GM12878 (cell line): ENCODE results near the gene PFKP. TPM values are rescaled to one million over a fixed set of nuclear protein-coding genes. Genes with fewer than 3 reads are reported as not detected.

Source experiments
- ATAC-seq: fragments of 200-7000 bp; cut with Tn5 transposase; 3 replicates; pipeline ENCODE4 v1.9.1; 2020; ENCODE audit warnings: mild to moderate bottlenecking, moderate library complexity
- BruUV-seq: library from RNA; stranded (reverse); fragments of 400-500 nt; replicated peaks from 2 replicates; lab custom pipeline; 2021; lab: Mats Ljungman, UMichigan
- CTCF ChIA-PET: fragments of 300-600 bp; sonication (Branson Sonifier 250); formaldehyde crosslinking; extraction: SDS; loops from one replicate; lab custom pipeline; 2021; ENCODE audit warnings: inconsistent platforms; lab: Yijun Ruan, JAX
- POLR2A ChIA-PET: fragments of 350-600 bp; formaldehyde crosslinking; extraction: SDS; loops from one replicate; lab custom pipeline; 2021; ENCODE audit warnings: inconsistent platforms; lab: Charles Lee
- RAD21 ChIA-PET: fragments of 300-600 bp; sonication (Branson Sonifier 250); formaldehyde crosslinking; loops from one replicate; lab custom pipeline; 2023; ENCODE audit warnings: antibody characterized with exemption; ENCODE audit not compliant: unreplicated experiment; lab: Charles Lee
- SMC1A ChIA-PET: fragments of 300-600 bp; sonication (Branson Sonifier 250); formaldehyde crosslinking; loops from one replicate; lab custom pipeline; 2023; ENCODE audit not compliant: unreplicated experiment, uncharacterized antibody; lab: Charles Lee
- DNase-seq: peaks from one replicate; pipeline ENCODE4 v3.0.0-alpha.2; 2011; ENCODE audit warnings: low read depth, low spot score
- FAIRE-seq: peaks from 3 replicates; lab custom pipeline; 2011; peaks lifted over from hg19 to GRCh38; lab: Jason Lieb, UNC
- H2AFZ ChIP-seq: 2 replicates; pipeline ENCODE4 v1.6.0; 2011; ENCODE audit warnings: low read depth, low read length, control low read depth; ENCODE audit not compliant: control insufficient read depth
- H3K27ac ChIP-seq: 2 replicates; pipeline ENCODE4 v1.5.1; 2011; ENCODE audit warnings: control low read depth; ENCODE audit not compliant: control insufficient read depth, insufficient read depth
- H3K27me3 ChIP-seq, 2 experiments: replicated peaks in 1 of 2; 2 replicates each; pipeline versions ENCODE4 v1.6.0 to v1.6.1; 2011; ENCODE audit warnings: low read length in 1 of 2; ENCODE audit not compliant: control insufficient read depth in 2 of 2, insufficient read depth in 2 of 2
- H3K36me3 ChIP-seq, 2 experiments: 2 replicates each; pipeline ENCODE4 v1.5.1; 2011; ENCODE audit warnings: low read length in 1 of 2; ENCODE audit not compliant: control insufficient read depth in 2 of 2, insufficient read depth in 2 of 2
- H3K4me1 ChIP-seq: 2 replicates; pipeline ENCODE4 v1.6.1; 2011; ENCODE audit warnings: mild to moderate bottlenecking, low read length, moderate library complexity, mixed read lengths; ENCODE audit not compliant: control insufficient read depth, insufficient read depth
- H3K4me2 ChIP-seq: 2 replicates; pipeline ENCODE4 v1.6.0; 2011; ENCODE audit warnings: control low read depth; ENCODE audit not compliant: control insufficient read depth, insufficient read depth
- H3K4me3 ChIP-seq: fragments of 200-600 bp; sonication (generic); 2 replicates; pipeline ENCODE4 v1.5.1; 2016
- H3K79me2 ChIP-seq: 2 replicates; pipeline ENCODE4 v1.6.0; 2011; ENCODE audit warnings: low read length; ENCODE audit not compliant: control insufficient read depth, insufficient read depth
- H3K9ac ChIP-seq: 2 replicates; pipeline ENCODE4 v1.8.0; 2011; ENCODE audit warnings: low read length, control low read depth, mixed read lengths; ENCODE audit not compliant: control insufficient read depth, insufficient read depth
- H3K9me3 ChIP-seq: replicated peaks from 3 replicates; pipeline ENCODE4 v1.5.1; 2011; ENCODE audit warnings: mild to moderate bottlenecking, low read length; ENCODE audit not compliant: control insufficient read depth, insufficient read depth
- H4K20me1 ChIP-seq: 2 replicates; pipeline ENCODE4 v1.6.0; 2011; ENCODE audit not compliant: control insufficient read depth, insufficient read depth
- ATF7 ChIP-seq: fragments of 450-650 bp; IDR thresholded peaks from 2 replicates; pipeline ENCODE4 v1.6.1; 2016; ENCODE audit warnings: low read depth, mild to moderate bottlenecking
- CBX3 ChIP-seq: fragments of 200-600 bp; sonication (generic); IDR thresholded peaks from 2 replicates; pipeline ENCODE4 v1.6.1; 2016; ENCODE audit warnings: low read depth, borderline replicate concordance
- IKZF2 ChIP-seq, 2 experiments: fragments of 450-650 bp; IDR thresholded peaks; 2 replicates each; pipeline ENCODE4 v1.6.1; 2017; ENCODE audit warnings: mild to moderate bottlenecking in 2 of 2, moderate library complexity in 2 of 2
- KLF5 ChIP-seq: fragments of 450-650 bp; IDR thresholded peaks from 2 replicates; pipeline ENCODE4 v1.6.1; 2014; ENCODE audit warnings: mild to moderate bottlenecking; ENCODE audit not compliant: partially characterized antibody
- MEF2B ChIP-seq: fragments of 450-650 bp; IDR thresholded peaks from 2 replicates; pipeline ENCODE4 v1.6.1; 2018; ENCODE audit warnings: mild to moderate bottlenecking, moderate library complexity; ENCODE audit not compliant: partially characterized antibody, poor library complexity, severe bottlenecking
- MTA3 ChIP-seq: IDR thresholded peaks from 2 replicates; pipeline ENCODE4 v1.6.1; 2012; ENCODE audit warnings: low read length, inconsistent platforms, borderline replicate concordance
- NBN ChIP-seq: fragments of 450-650 bp; IDR thresholded peaks from 2 replicates; pipeline ENCODE4 v1.6.1; 2016
- SP1 ChIP-seq: IDR thresholded peaks from one replicate; pipeline ENCODE4 v1.6.1; 2011; ENCODE audit warnings: low read depth, low read length
- TAF1 ChIP-seq: IDR thresholded peaks from 2 replicates; pipeline ENCODE4 v1.6.1; 2011; ENCODE audit warnings: mild to moderate bottlenecking, low read depth, low read length, borderline replicate concordance
- ZSCAN29 ChIP-seq: fragments of 450-650 bp; IDR thresholded peaks from 2 replicates; pipeline ENCODE4 v1.6.1; 2017; ENCODE audit warnings: mild to moderate bottlenecking, moderate library complexity
- ZZZ3 ChIP-seq: IDR thresholded peaks from 2 replicates; pipeline ENCODE4 v1.6.1; 2011; ENCODE audit warnings: low read depth; ENCODE audit not compliant: control insufficient read depth, insufficient read length
- WGBS: methylation state at CpG from one replicate; pipeline ENCODE4 v1.1.6; 2016; ENCODE audit warnings: low lambda C conversion rate; ENCODE audit not compliant: insufficient replicate concordance, insufficient coverage; ENCODE audit errors: missing lambda C conversion rate; 5-methylcytosine and 5-hydroxymethylcytosine counted together
- in situ Hi-C: fragments of 300-500 bp; cut with MboI; formaldehyde crosslinking; loops from 9 replicates; pipeline ENCODE4 v1.14.3; 2018; ENCODE audit warnings: mixed read lengths
- intact Hi-C: fragments of 100-400 bp; cut with micrococcal nuclease; formaldehyde crosslinking; loops from one replicate; pipeline ENCODE4 v1.14.2; 2022; ENCODE audit not compliant: unreplicated experiment
- polyA plus RNA-seq, 11 experiments: library from polyadenylated mRNA; depleted of rRNA in 4 of 11; unstranded in 6 of 11; stranded (reverse) in 5 of 11; fragments of >200 nt; fragmentation: Nextera tagmentation in 4 of 11; fragmentation: Illumina TruSeq in 1 of 11; extraction: Ambion mirVana in 4 of 11; extraction: Trizol in 1 of 11; gene quantifications; 1 replicate in 1 of 11; 2 replicates in 10 of 11; pipeline versions ENCODE4 v1.2.1 to v1.2.3, GENCODE V29; 2011 to 2016; ENCODE audit warnings: inconsistent platforms in 2 of 11, missing spikeins in 2 of 11, low read depth in 1 of 11
- total RNA-seq, 4 experiments: library from RNA; depleted of rRNA in 3 of 4; stranded (reverse); fragments of >200 nt in 3 of 4; fragmentation: Illumina TruSeq in 1 of 4; extraction: Trizol in 1 of 4; gene quantifications; 2 replicates each; pipeline versions ENCODE4 v1.2.1 to v1.2.3, GENCODE V29; 2013 to 2021
- TF ChIP-seq, protein P1 (sequence below): IDR thresholded peaks from 2 replicates; pipeline ENCODE4 v1.6.1; 2011; ENCODE audit warnings: borderline replicate concordance, low read depth, mild to moderate bottlenecking, moderate library complexity, mixed read lengths, low read length; ENCODE audit not compliant: insufficient read depth; ENCODE audit errors: extremely low read length
- TF ChIP-seq, protein P2 (sequence below): fragments of 150-350 bp; IDR thresholded peaks from 2 replicates; pipeline ENCODE4 v1.6.1; 2014; ENCODE audit warnings: mild to moderate bottlenecking, low read depth, low read length
- TF ChIP-seq, protein P3 (sequence below): IDR thresholded peaks from 2 replicates; pipeline ENCODE4 v1.6.1; 2011; ENCODE audit warnings: low read depth, mild to moderate bottlenecking, low read length, moderate library complexity, borderline replicate concordance; ENCODE audit errors: extremely low read depth
- TF ChIP-seq, protein P4 (sequence below): fragments of 450-650 bp; conservative IDR thresholded peaks from 2 replicates; pipeline ENCODE4 v1.6.1; 2017; ENCODE audit warnings: mild to moderate bottlenecking, moderate library complexity
- TF ChIP-seq, protein P5 (sequence below): IDR thresholded peaks from 2 replicates; pipeline ENCODE4 v1.6.1; 2011; ENCODE audit warnings: low read depth, low read length, improper control_type of control experiment, borderline replicate concordance
- TF ChIP-seq, protein P6 (sequence below), 3 experiments: IDR thresholded peaks in 2 of 3; conservative IDR thresholded peaks in 1 of 3; 2 replicates each; pipeline ENCODE4 v1.5.1; 2011; ENCODE audit warnings: low read depth in 3 of 3, low read length in 3 of 3, mild to moderate bottlenecking in 3 of 3, control low read depth in 2 of 3, moderate library complexity in 2 of 3, inconsistent platforms in 1 of 3, mixed read lengths in 1 of 3; ENCODE audit not compliant: control insufficient read depth in 2 of 3, insufficient read depth in 1 of 3; ENCODE audit errors: extremely low read depth in 1 of 3

PFKP gene
- total and polyA plus RNA-seq, 10 of the 15 experiments (the other 5 are each of a cell fraction or from before 2014, with no cell fraction given) = 27.0 to 145 (median 95.7) TPM

DNA sequence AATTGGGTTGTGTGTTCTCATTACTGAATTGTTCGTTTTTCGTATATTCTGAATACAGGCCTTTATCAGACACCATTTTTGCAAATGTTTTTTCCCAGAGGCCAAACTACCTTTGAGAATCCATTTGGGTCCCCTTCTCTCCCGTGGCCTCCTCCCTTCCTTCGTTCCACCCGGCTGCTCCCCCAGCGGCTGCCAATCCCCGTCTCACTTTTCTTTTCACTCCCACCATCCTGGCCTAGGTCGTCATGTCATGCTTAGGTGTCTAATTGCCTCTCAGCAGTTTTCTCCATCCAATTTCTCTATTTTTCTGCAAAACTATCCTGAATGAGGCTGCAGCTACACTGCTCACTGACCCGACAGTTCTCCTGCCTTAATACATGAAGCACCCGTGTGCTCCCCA, 87.3 kb downstream of the PFKP start:
- Histone ChIP-seq H3K4me2 (no peak overlapping the region), H3K9me3 (no peaks in the 10 kb centered on the region), H3K27me3 (no peaks in the 10 kb centered on the region), H3K36me3 (peaks cover 11 to 26% of the 10 kb centered on the region in 2 experiments), H4K20me1 (no peaks in the 10 kb centered on the region)
- DNase-seq = no peak
- ChIA-PET SMC1A (no interaction called here), RAD21 (no interaction called here)
- TF ChIP-seq ZSCAN29 = no peak
- TF ChIP-seq, protein P1, sequence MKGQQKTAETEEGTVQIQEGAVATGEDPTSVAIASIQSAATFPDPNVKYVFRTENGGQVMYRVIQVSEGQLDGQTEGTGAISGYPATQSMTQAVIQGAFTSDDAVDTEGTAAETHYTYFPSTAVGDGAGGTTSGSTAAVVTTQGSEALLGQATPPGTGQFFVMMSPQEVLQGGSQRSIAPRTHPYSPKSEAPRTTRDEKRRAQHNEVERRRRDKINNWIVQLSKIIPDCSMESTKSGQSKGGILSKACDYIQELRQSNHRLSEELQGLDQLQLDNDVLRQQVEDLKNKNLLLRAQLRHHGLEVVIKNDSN = no peak
- TF ChIP-seq TAF1 = no peak
- TF ChIP-seq SP1 = no peak
- TF ChIP-seq, protein P2, sequence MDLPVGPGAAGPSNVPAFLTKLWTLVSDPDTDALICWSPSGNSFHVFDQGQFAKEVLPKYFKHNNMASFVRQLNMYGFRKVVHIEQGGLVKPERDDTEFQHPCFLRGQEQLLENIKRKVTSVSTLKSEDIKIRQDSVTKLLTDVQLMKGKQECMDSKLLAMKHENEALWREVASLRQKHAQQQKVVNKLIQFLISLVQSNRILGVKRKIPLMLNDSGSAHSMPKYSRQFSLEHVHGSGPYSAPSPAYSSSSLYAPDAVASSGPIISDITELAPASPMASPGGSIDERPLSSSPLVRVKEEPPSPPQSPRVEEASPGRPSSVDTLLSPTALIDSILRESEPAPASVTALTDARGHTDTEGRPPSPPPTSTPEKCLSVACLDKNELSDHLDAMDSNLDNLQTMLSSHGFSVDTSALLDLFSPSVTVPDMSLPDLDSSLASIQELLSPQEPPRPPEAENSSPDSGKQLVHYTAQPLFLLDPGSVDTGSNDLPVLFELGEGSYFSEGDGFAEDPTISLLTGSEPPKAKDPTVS = no peak
- TF ChIP-seq, protein P3, sequence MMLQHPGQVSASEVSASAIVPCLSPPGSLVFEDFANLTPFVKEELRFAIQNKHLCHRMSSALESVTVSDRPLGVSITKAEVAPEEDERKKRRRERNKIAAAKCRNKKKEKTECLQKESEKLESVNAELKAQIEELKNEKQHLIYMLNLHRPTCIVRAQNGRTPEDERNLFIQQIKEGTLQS = no peak
- TF ChIP-seq, protein P4, sequence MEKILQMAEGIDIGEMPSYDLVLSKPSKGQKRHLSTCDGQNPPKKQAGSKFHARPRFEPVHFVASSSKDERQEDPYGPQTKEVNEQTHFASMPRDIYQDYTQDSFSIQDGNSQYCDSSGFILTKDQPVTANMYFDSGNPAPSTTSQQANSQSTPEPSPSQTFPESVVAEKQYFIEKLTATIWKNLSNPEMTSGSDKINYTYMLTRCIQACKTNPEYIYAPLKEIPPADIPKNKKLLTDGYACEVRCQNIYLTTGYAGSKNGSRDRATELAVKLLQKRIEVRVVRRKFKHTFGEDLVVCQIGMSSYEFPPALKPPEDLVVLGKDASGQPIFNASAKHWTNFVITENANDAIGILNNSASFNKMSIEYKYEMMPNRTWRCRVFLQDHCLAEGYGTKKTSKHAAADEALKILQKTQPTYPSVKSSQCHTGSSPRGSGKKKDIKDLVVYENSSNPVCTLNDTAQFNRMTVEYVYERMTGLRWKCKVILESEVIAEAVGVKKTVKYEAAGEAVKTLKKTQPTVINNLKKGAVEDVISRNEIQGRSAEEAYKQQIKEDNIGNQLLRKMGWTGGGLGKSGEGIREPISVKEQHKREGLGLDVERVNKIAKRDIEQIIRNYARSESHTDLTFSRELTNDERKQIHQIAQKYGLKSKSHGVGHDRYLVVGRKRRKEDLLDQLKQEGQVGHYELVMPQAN = no peak
- no peak for TF ChIP-seq ATF7
- TF ChIP-seq CBX3 = no peak
- no peak for TF ChIP-seq MTA3
- TF ChIP-seq IKZF2 (IDR thresholded peaks at IDR 0.05) = no peak
- TF ChIP-seq, protein P5, sequence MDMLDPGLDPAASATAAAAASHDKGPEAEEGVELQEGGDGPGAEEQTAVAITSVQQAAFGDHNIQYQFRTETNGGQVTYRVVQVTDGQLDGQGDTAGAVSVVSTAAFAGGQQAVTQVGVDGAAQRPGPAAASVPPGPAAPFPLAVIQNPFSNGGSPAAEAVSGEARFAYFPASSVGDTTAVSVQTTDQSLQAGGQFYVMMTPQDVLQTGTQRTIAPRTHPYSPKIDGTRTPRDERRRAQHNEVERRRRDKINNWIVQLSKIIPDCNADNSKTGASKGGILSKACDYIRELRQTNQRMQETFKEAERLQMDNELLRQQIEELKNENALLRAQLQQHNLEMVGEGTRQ = no peak
- no peak for TF ChIP-seq MEF2B
- no peak for TF ChIP-seq ZZZ3
- TF ChIP-seq NBN = no peak
- TF ChIP-seq KLF5 = no peak
- TF ChIP-seq, protein P6, sequence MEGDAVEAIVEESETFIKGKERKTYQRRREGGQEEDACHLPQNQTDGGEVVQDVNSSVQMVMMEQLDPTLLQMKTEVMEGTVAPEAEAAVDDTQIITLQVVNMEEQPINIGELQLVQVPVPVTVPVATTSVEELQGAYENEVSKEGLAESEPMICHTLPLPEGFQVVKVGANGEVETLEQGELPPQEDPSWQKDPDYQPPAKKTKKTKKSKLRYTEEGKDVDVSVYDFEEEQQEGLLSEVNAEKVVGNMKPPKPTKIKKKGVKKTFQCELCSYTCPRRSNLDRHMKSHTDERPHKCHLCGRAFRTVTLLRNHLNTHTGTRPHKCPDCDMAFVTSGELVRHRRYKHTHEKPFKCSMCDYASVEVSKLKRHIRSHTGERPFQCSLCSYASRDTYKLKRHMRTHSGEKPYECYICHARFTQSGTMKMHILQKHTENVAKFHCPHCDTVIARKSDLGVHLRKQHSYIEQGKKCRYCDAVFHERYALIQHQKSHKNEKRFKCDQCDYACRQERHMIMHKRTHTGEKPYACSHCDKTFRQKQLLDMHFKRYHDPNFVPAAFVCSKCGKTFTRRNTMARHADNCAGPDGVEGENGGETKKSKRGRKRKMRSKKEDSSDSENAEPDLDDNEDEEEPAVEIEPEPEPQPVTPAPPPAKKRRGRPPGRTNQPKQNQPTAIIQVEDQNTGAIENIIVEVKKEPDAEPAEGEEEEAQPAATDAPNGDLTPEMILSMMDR (IDR thresholded peaks at IDR 0.05 in 2 of 3, conservative IDR thresholded peaks at IDR 0.05 in 1 of 3; ENCODE audit: control insufficient read depth in 2 of 3, extremely low read depth in 1 of 3, insufficient read depth in 1 of 3, low read depth in 3 of 3, low read length in 3 of 3) = no peak
- TF ChIP-seq, all 136 proteins: peak for 0
- ATAC-seq (no peak), FAIRE-seq (no peak)
- Histone ChIP-seq H3K79me2 (no peaks in the 10 kb centered on the region), H3K4me1 (no peaks in the 10 kb centered on the region), H2AFZ (no peak overlapping the region), H3K4me3 (no peak overlapping the region), H3K9ac (no peak overlapping the region), H3K27ac (no peak overlapping the region)
- ChIA-PET CTCF (no interaction called here), POLR2A (no interaction called here)
- in situ Hi-C loops (no loop called here), intact Hi-C loops (no loop called here)
- WGBS = 92% methylated on average over 9 of the region's 10 CpGs
- no TSS peak for BruUV-seq
